ENCODE measurements around the gene MAP2K5.

GRCh38 chr15:67685716-67686115 is 143.2 kb downstream of the MAP2K5 start:
- TF ChIP-seq CTCF (IDR thresholded peaks at IDR 0.05) (no peak), POLR2A (IDR thresholded peaks at IDR 0.05) (no peak), POLR2AphosphoS5 (IDR thresholded peaks at IDR 0.05) (no peak)
